GM12892 (cell line): ENCODE measurements around the gene USP40.

Experiments
- DNase-seq: peaks from one replicate; pipeline ENCODE4 v3.0.0; 2011; ENCODE audit not compliant: insufficient read length
- FAIRE-seq: peaks from 2 replicates; lab custom pipeline; 2011; peaks lifted over from hg19 to GRCh38; lab: Jason Lieb, UNC
- POLR2A ChIP-seq: IDR thresholded peaks from 2 replicates; pipeline ENCODE4 v1.6.1; 2011; ENCODE audit warnings: low read depth, low read length, control low read depth
- POLR2AphosphoS5 ChIP-seq: IDR thresholded peaks from 2 replicates; pipeline ENCODE4 v1.6.1; 2011; ENCODE audit warnings: low read depth, low read length, control low read depth
- TAF1 ChIP-seq: IDR thresholded peaks from 2 replicates; pipeline ENCODE4 v1.6.1; 2011; ENCODE audit warnings: low read depth, mild to moderate bottlenecking, control low read depth, low read length, borderline replicate concordance

The USP40 gene

GRCh38 chr2:233469261-233470010 is 97.1 kb downstream of the USP40 start:
- FAIRE-seq: no peak
- no peak for TF ChIP-seq POLR2AphosphoS5
- TF ChIP-seq POLR2A: no peak
- TF ChIP-seq TAF1: no peak
- no peak for DNase-seq

- DNase-seq (no peak), FAIRE-seq (no peak)
- TF ChIP-seq TAF1: no peak
- no peak for TF ChIP-seq POLR2A
- no peak for TF ChIP-seq POLR2AphosphoS5
These were observed 97.9 kb downstream of the USP40 start for GRCh38 chr2:233468741-233469110.

GRCh38 chr2:233468047-233468740 is 98.4 kb downstream of the USP40 start:
- TF ChIP-seq TAF1 (no peak), POLR2A (no peak), POLR2AphosphoS5 (no peak)
- DNase-seq: no peak
- no peak for FAIRE-seq

- TF ChIP-seq TAF1: no peak
- TF ChIP-seq POLR2A: no peak
- no peak for TF ChIP-seq POLR2AphosphoS5
- no peak for DNase-seq
- no peak for FAIRE-seq
These were observed 99.5 kb downstream of the USP40 start for GRCh38 chr2:233466991-233467603.

- TF ChIP-seq POLR2AphosphoS5 (no peak), POLR2A (no peak), TAF1 (no peak)
- DNase-seq (no peak), FAIRE-seq (no peak)
These were observed 101.9 kb downstream of the USP40 start for GRCh38 chr2:233464531-233465240.

- FAIRE-seq (no peak), DNase-seq (no peak)
- TF ChIP-seq POLR2A (no peak), POLR2AphosphoS5 (no peak), TAF1 (no peak)
These were observed 102.5 kb downstream of the USP40 start for GRCh38 chr2:233464056-233464455.

GRCh38 chr2:233463586-233463985 is 103.0 kb downstream of the USP40 start:
- FAIRE-seq: no peak
- TF ChIP-seq POLR2A: no peak
- TF ChIP-seq TAF1: no peak
- no peak for TF ChIP-seq POLR2AphosphoS5
- no peak for DNase-seq

GRCh38 chr2:233462826-233463470 is 103.6 kb downstream of the USP40 start:
- FAIRE-seq: no peak
- TF ChIP-seq POLR2AphosphoS5: no peak
- TF ChIP-seq POLR2A: no peak
- no peak for TF ChIP-seq TAF1
- no peak for DNase-seq

GRCh38 chr2:233462202-233462785 is 104.3 kb downstream of the USP40 start:
- TF ChIP-seq POLR2A (no peak), POLR2AphosphoS5 (no peak), TAF1 (no peak)

GRCh38 chr2:233461481-233461891 is 105.1 kb downstream of the USP40 start:
- TF ChIP-seq POLR2AphosphoS5 (no peak), TAF1 (no peak), POLR2A (no peak)
- no peak for FAIRE-seq
- no peak for DNase-seq

More at GRCh38 chr2:233462202-233462785, 104.3 kb downstream of the USP40 start:
- DNase-seq (no peak), FAIRE-seq (no peak)
